HUES48 (cell line): ENCODE results near the gene CASP3.

Source experiments
- H3K27ac ChIP-seq: one replicate; pipeline ENCODE4 v1.7.0; 2013; ENCODE audit warnings: low read depth, low read length, inconsistent platforms
- H3K27me3 ChIP-seq: 2 replicates; pipeline ENCODE4 v1.6.1; 2013; ENCODE audit warnings: mild to moderate bottlenecking, low read length; ENCODE audit not compliant: control insufficient read depth, insufficient read depth
- H3K36me3 ChIP-seq: 2 replicates; pipeline ENCODE4 v1.6.1; 2013; ENCODE audit warnings: low read length; ENCODE audit not compliant: control insufficient read depth, insufficient read depth
- H3K4me1 ChIP-seq: 2 replicates; pipeline ENCODE4 v1.6.1; 2013; ENCODE audit warnings: mild to moderate bottlenecking, low read length; ENCODE audit not compliant: control insufficient read depth, insufficient read depth
- H3K4me3 ChIP-seq: 2 replicates; pipeline ENCODE4 v1.5.1; 2013; ENCODE audit warnings: mild to moderate bottlenecking, low read depth, low read length
- H3K9ac ChIP-seq: 2 replicates; pipeline ENCODE4 v1.6.1; 2013; ENCODE audit warnings: mild to moderate bottlenecking, low read depth, low read length, moderate library complexity
- H3K9me3 ChIP-seq: 2 replicates; pipeline ENCODE4 v1.6.1; 2013; ENCODE audit warnings: low read length; ENCODE audit not compliant: control insufficient read depth, insufficient read depth

The CASP3 gene

GRCh38 chr4:184680698-184681097, 31.5 kb upstream of the CASP3 start:
- H3K9me3 ChIP-seq, result peaks cover 7% of the 10 kb centered on the region; the same call in 1 of the 2 replicates
- no peak overlapping the region for H3K4me3 ChIP-seq
- no peaks in the 10 kb centered on the region for H3K27me3 ChIP-seq
- H3K27ac ChIP-seq, result no peak overlapping the region
- H3K9ac ChIP-seq, result no peak overlapping the region
- H3K4me1 ChIP-seq, result no peaks in the 10 kb centered on the region
- H3K36me3 ChIP-seq, result no peaks in the 10 kb centered on the region

- H3K27ac ChIP-seq, result no peak overlapping the region
- H3K36me3 ChIP-seq, result peaks cover 2% of the 10 kb centered on the region; the same call in 1 of the 2 replicates
Observed at GRCh38 chr4:184675821-184676492, 26.7 kb upstream of the CASP3 start.

GRCh38 chr4:184675018-184675417, 25.8 kb upstream of the CASP3 start:
- H3K36me3 ChIP-seq, result peaks cover 2% of the 10 kb centered on the region; the same call in 1 of the 2 replicates
- H3K9ac ChIP-seq, result no peak overlapping the region
- H3K4me3 ChIP-seq, result no peak overlapping the region
- H3K9me3 ChIP-seq, result peaks cover 7% of the 10 kb centered on the region; the same call in 1 of the 2 replicates
- H3K27me3 ChIP-seq, result no peaks in the 10 kb centered on the region
- no peak overlapping the region for H3K27ac ChIP-seq
- no peaks in the 10 kb centered on the region for H3K4me1 ChIP-seq

More at GRCh38 chr4:184675821-184676492, 26.7 kb upstream of the CASP3 start:
- no peaks in the 10 kb centered on the region for H3K27me3 ChIP-seq
- no peak overlapping the region for H3K9ac ChIP-seq
- H3K9me3 ChIP-seq, result peaks cover 7% of the 10 kb centered on the region; the same call in 1 of the 2 replicates
- H3K4me3 ChIP-seq, result no peak overlapping the region
- no peaks in the 10 kb centered on the region for H3K4me1 ChIP-seq

GRCh38 chr4:184674011-184674410, 24.8 kb upstream of the CASP3 start:
- Histone ChIP-seq H3K4me1 (no peaks in the 10 kb centered on the region), H3K9me3 (no peaks in the 10 kb centered on the region), H3K9ac (no peak overlapping the region), H3K27ac (no peak overlapping the region), H3K36me3 (peaks cover 2% of the 10 kb centered on the region; the same call in 1 of the 2 replicates), H3K27me3 (no peaks in the 10 kb centered on the region), H3K4me3 (no peak overlapping the region)

GRCh38 chr4:184672741-184673140, 23.5 kb upstream of the CASP3 start:
- peaks cover 11% of the 10 kb centered on the region for H3K36me3 ChIP-seq
- H3K9me3 ChIP-seq, result no peaks in the 10 kb centered on the region
- H3K27ac ChIP-seq, result no peak overlapping the region
- H3K27me3 ChIP-seq, result no peaks in the 10 kb centered on the region
- no peak overlapping the region for H3K9ac ChIP-seq
- no peaks in the 10 kb centered on the region for H3K4me1 ChIP-seq
- no peak overlapping the region for H3K4me3 ChIP-seq

- Histone ChIP-seq H3K36me3 (peaks cover 11% of the 10 kb centered on the region), H3K9me3 (no peaks in the 10 kb centered on the region), H3K4me3 (no peak overlapping the region), H3K27ac (no peak overlapping the region), H3K27me3 (no peaks in the 10 kb centered on the region), H3K4me1 (no peaks in the 10 kb centered on the region), H3K9ac (no peak overlapping the region)
Observed at GRCh38 chr4:184671101-184671500, 21.9 kb upstream of the CASP3 start.

- no peak overlapping the region for H3K9ac ChIP-seq
- H3K9me3 ChIP-seq, result no peaks in the 10 kb centered on the region
Observed at GRCh38 chr4:184669251-184669650, 20.0 kb upstream of the CASP3 start.

GRCh38 chr4:184668511-184669114, 19.4 kb upstream of the CASP3 start:
- Histone ChIP-seq H3K27me3 (no peaks in the 10 kb centered on the region), H3K36me3 (peaks cover 11% of the 10 kb centered on the region; the same call in 1 of the 2 replicates), H3K4me3 (no peak overlapping the region), H3K9ac (no peak overlapping the region), H3K4me1 (peaks cover 3% of the 10 kb centered on the region; the same call in 1 of the 2 replicates), H3K9me3 (no peaks in the 10 kb centered on the region), H3K27ac (no peak overlapping the region)

More at GRCh38 chr4:184669251-184669650, 20.0 kb upstream of the CASP3 start:
- peaks cover 1% of the 10 kb centered on the region; the same call in 1 of the 2 replicates for H3K4me1 ChIP-seq
- no peak overlapping the region for H3K27ac ChIP-seq
- H3K36me3 ChIP-seq, result peaks cover 11% of the 10 kb centered on the region; the same call in 1 of the 2 replicates
- H3K27me3 ChIP-seq, result no peaks in the 10 kb centered on the region
- no peak overlapping the region for H3K4me3 ChIP-seq

GRCh38 chr4:184668096-184668495, 18.8 kb upstream of the CASP3 start:
- no peak overlapping the region for H3K27ac ChIP-seq
- H3K4me1 ChIP-seq, result peaks cover 3% of the 10 kb centered on the region; the same call in 1 of the 2 replicates
- no peaks in the 10 kb centered on the region for H3K9me3 ChIP-seq
- H3K36me3 ChIP-seq, result peaks cover 11% of the 10 kb centered on the region; the same call in 1 of the 2 replicates
- H3K9ac ChIP-seq, result no peak overlapping the region
- no peak overlapping the region for H3K4me3 ChIP-seq
- H3K27me3 ChIP-seq, result no peaks in the 10 kb centered on the region

GRCh38 chr4:184666670-184667069, 17.4 kb upstream of the CASP3 start:
- Histone ChIP-seq H3K27me3 (no peaks in the 10 kb centered on the region), H3K4me3 (no peak overlapping the region), H3K36me3 (peaks cover 9% of the 10 kb centered on the region; the same call in 1 of the 2 replicates), H3K9me3 (no peaks in the 10 kb centered on the region), H3K9ac (no peak overlapping the region), H3K27ac (no peak overlapping the region), H3K4me1 (peaks cover 3% of the 10 kb centered on the region; the same call in 1 of the 2 replicates)
